A549 (cell line): ENCODE data around the gene C3orf62. TPM values are rescaled to one million over a fixed set of nuclear protein-coding genes. Genes with fewer than 3 reads are reported as not detected.

Experiments used
- ATAC-seq, 2 experiments: fragments of 200-7000 bp in 1 of 2; fragments of >200 bp in 1 of 2; cut with Nextera tagmentation in 1 of 2; cut with Tn5 transposase in 1 of 2; 3 replicates each; pipeline versions ENCODE4 v1.8.0 to v1.9.1; 2018 to 2020; ENCODE audit warnings: mild to moderate bottlenecking in 1 of 2, moderate library complexity in 1 of 2
- CTCF ChIA-PET: fragments of 300-600 bp; sonication (Branson Sonifier 250); formaldehyde crosslinking; extraction: SDS; loops from one replicate; lab custom pipeline; 2021; ENCODE audit warnings: antibody characterized with exemption, inconsistent platforms; lab: Yijun Ruan, JAX
- POLR2A ChIA-PET: fragments of 350-600 bp; formaldehyde crosslinking; extraction: SDS; loops from one replicate; lab custom pipeline; 2021; ENCODE audit warnings: antibody characterized with exemption, inconsistent platforms; lab: Yijun Ruan, JAX
- DNase-seq, 2 experiments: peaks; one replicate each; pipeline versions ENCODE4 v3.0.0 to v3.0.0-alpha.2; 2011 to 2016; ENCODE audit warnings: low read depth in 1 of 2, low spot score in 1 of 2
- FAIRE-seq: peaks from 2 replicates; lab custom pipeline; 2011; peaks lifted over from hg19 to GRCh38; lab: Jason Lieb, UNC
- H3K27ac ChIP-seq, 2 experiments: fragments of >200 bp; sonication (Bioruptor Twin); formaldehyde crosslinking; 3 replicates each; pipeline ENCODE4 v1.5.1; 2016 to 2017
- H3K4me1 ChIP-seq: fragments of >200 bp; sonication (Bioruptor Twin); formaldehyde crosslinking; 3 replicates; pipeline ENCODE4 v1.6.1; 2016
- H3K4me2 ChIP-seq: fragments of >200 bp; sonication (Bioruptor Twin); formaldehyde crosslinking; 3 replicates; pipeline ENCODE4 v1.6.1; 2016
- H3K4me3 ChIP-seq: fragments of >200 bp; sonication (Bioruptor Twin); formaldehyde crosslinking; 3 replicates; pipeline ENCODE4 v1.5.1; 2016
- H3K9me3 ChIP-seq: fragments of >200 bp; sonication (Bioruptor Twin); formaldehyde crosslinking; 3 replicates; pipeline ENCODE4 v1.6.1; 2016
- BHLHE40 ChIP-seq: IDR thresholded peaks from 2 replicates; pipeline ENCODE4 v1.6.1; 2012; ENCODE audit warnings: low read depth, low read length, inconsistent platforms
- EP300 ChIP-seq, 2 experiments: fragments of >200 bp; sonication (Bioruptor Twin); formaldehyde crosslinking; IDR thresholded peaks; 2 replicates in 1 of 2; 3 replicates in 1 of 2; pipeline ENCODE4 v1.6.1; 2016 to 2017
- ESRRA ChIP-seq: fragments of 150-350 bp; IDR thresholded peaks from 2 replicates; pipeline ENCODE4 v1.6.1; 2014; ENCODE audit warnings: mild to moderate bottlenecking, low read length, borderline replicate concordance
- FOSB ChIP-seq: fragments of 250-450 bp; sonication (Bioruptor Pico); IDR thresholded peaks from 2 replicates; pipeline ENCODE4 v1.5.0; 2020; ENCODE audit warnings: mild to moderate bottlenecking, moderate library complexity
- HDAC2 ChIP-seq: fragments of 200-600 bp; sonication (generic); IDR thresholded peaks from 2 replicates; pipeline ENCODE4 v1.6.1; 2016
- HEYL ChIP-seq: fragments of 250-450 bp; sonication (Bioruptor Pico); IDR thresholded peaks from 2 replicates; pipeline ENCODE4 v1.8.0; 2021; ENCODE audit warnings: mild to moderate bottlenecking, moderate library complexity
- HOXA7 ChIP-seq: fragments of 250-450 bp; sonication (Bioruptor Pico); IDR thresholded peaks from 2 replicates; pipeline ENCODE4 v1.5.0; 2020; ENCODE audit warnings: mild to moderate bottlenecking, moderate library complexity
- HOXB5 ChIP-seq: fragments of 250-450 bp; sonication (Bioruptor Pico); IDR thresholded peaks from 2 replicates; pipeline ENCODE4 v1.5.0; 2020; ENCODE audit warnings: mild to moderate bottlenecking, moderate library complexity
- JUNB ChIP-seq: fragments of >200 bp; sonication (Bioruptor Twin); formaldehyde crosslinking; IDR thresholded peaks from 2 replicates; pipeline ENCODE4 v1.6.1; 2016
- KDM1A ChIP-seq: fragments of 200-600 bp; sonication (generic); IDR thresholded peaks from 2 replicates; pipeline ENCODE4 v1.6.1; 2016; ENCODE audit warnings: low read depth, mild to moderate bottlenecking
- MAZ ChIP-seq: fragments of 150-350 bp; IDR thresholded peaks from 2 replicates; pipeline ENCODE4 v1.6.1; 2014; ENCODE audit warnings: antibody characterized with exemption, low read depth, low read length, borderline replicate concordance
- MYC ChIP-seq: IDR thresholded peaks from 2 replicates; pipeline ENCODE4 v1.6.1; 2012; ENCODE audit warnings: mild to moderate bottlenecking, inconsistent platforms, low read length, improper control_type of control experiment, borderline replicate concordance
- POLR2A ChIP-seq: IDR thresholded peaks from 2 replicates; pipeline ENCODE4 v1.6.1; 2012; ENCODE audit warnings: mild to moderate bottlenecking, low read length
- RARB ChIP-seq: fragments of 250-450 bp; sonication (Bioruptor Pico); IDR thresholded peaks from 2 replicates; pipeline ENCODE4 v1.8.0; 2021; ENCODE audit warnings: mild to moderate bottlenecking, moderate library complexity
- RCOR1 ChIP-seq: fragments of 150-350 bp; IDR thresholded peaks from 2 replicates; pipeline ENCODE4 v1.6.1; 2014; ENCODE audit warnings: antibody characterized with exemption, low read length, low read depth
- REST ChIP-seq: fragments of 200-600 bp; sonication (generic); IDR thresholded peaks from 2 replicates; pipeline ENCODE4 v1.6.1; 2016; ENCODE audit warnings: antibody characterized with exemption, mild to moderate bottlenecking, moderate library complexity
- RNF2 ChIP-seq: fragments of 200-600 bp; sonication (generic); IDR thresholded peaks from 2 replicates; pipeline ENCODE4 v1.6.1; 2016; ENCODE audit warnings: low read depth, mild to moderate bottlenecking, antibody characterized with exemption, moderate library complexity, borderline replicate concordance
- ZC3H11A ChIP-seq: fragments of 450-650 bp; IDR thresholded peaks from 2 replicates; pipeline ENCODE4 v1.6.1; 2014; ENCODE audit warnings: antibody characterized with exemption, mild to moderate bottlenecking
- ZSCAN20 ChIP-seq: fragments of 250-450 bp; sonication (Bioruptor Pico); IDR thresholded peaks from 2 replicates; pipeline ENCODE4 v1.8.0; 2022; ENCODE audit warnings: mild to moderate bottlenecking, moderate library complexity
- WGBS: methylation state at CpG from one replicate; pipeline ENCODE4 v1.1.6; 2017; ENCODE audit errors: missing lambda C conversion rate; 5-methylcytosine and 5-hydroxymethylcytosine counted together
- polyA plus RNA-seq, 4 experiments: library from polyadenylated mRNA; depleted of rRNA in 3 of 4; stranded (reverse); fragments of >200 nt; fragmentation: RNase III in 1 of 4; extraction: RNeasy Plus Mini Kit Qiagen cat#74134 plus additional on column Dnase treatment in 1 of 4; gene quantifications; 2 replicates in 3 of 4; 3 replicates in 1 of 4; pipeline ENCODE4 v1.2.3, GENCODE V29; 2011 to 2017
- TF ChIP-seq, protein P1 (sequence below): fragments of 450-650 bp; IDR thresholded peaks from 2 replicates; pipeline ENCODE4 v1.6.1; 2014; ENCODE audit warnings: antibody characterized with exemption
- TF ChIP-seq, protein P2 (sequence below): fragments of 250-450 bp; sonication (Bioruptor Pico); IDR thresholded peaks from 2 replicates; pipeline ENCODE4 v1.5.0; 2020; ENCODE audit warnings: low read depth, mild to moderate bottlenecking, moderate library complexity

Gene C3orf62
- polyA plus RNA-seq, 2 of the 4 experiments (the other 2 are of a cell fraction), result 1.5 to 2.0 TPM

- ATAC-seq (no peak), DNase-seq (no peak), FAIRE-seq (no peak)
- TF ChIP-seq, protein P1, sequence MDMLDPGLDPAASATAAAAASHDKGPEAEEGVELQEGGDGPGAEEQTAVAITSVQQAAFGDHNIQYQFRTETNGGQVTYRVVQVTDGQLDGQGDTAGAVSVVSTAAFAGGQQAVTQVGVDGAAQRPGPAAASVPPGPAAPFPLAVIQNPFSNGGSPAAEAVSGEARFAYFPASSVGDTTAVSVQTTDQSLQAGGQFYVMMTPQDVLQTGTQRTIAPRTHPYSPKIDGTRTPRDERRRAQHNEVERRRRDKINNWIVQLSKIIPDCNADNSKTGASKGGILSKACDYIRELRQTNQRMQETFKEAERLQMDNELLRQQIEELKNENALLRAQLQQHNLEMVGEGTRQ, result no peak
- TF ChIP-seq ZSCAN20 (CRISPR knock-in tag), result no peak
- no peak for TF ChIP-seq FOSB (CRISPR knock-in tag)
- TF ChIP-seq, protein P2, sequence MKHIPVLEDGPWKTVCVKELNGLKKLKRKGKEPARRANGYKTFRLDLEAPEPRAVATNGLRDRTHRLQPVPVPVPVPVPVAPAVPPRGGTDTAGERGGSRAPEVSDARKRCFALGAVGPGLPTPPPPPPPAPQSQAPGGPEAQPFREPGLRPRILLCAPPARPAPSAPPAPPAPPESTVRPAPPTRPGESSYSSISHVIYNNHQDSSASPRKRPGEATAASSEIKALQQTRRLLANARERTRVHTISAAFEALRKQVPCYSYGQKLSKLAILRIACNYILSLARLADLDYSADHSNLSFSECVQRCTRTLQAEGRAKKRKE (CRISPR knock-in tag), result no peak
- no peak for TF ChIP-seq HOXA7 (CRISPR knock-in tag)
- no peak for TF ChIP-seq JUNB
- no peak for TF ChIP-seq MAZ
- TF ChIP-seq RNF2, result no peak
- TF ChIP-seq ZC3H11A, result no peak
- TF ChIP-seq RARB (CRISPR knock-in tag), result no peak
- TF ChIP-seq HOXB5 (CRISPR knock-in tag), result no peak
- TF ChIP-seq KDM1A, result no peak
- TF ChIP-seq REST, result no peak
- no peak for TF ChIP-seq POLR2A
- Histone ChIP-seq H3K4me3 (no peak overlapping the region), H3K9me3 (no peaks in the 10 kb centered on the region), H3K4me2 (no peak overlapping the region), H3K27ac (no peak overlapping the region), H3K4me1 (no peaks in the 10 kb centered on the region)
- WGBS, result 90% methylated on average over 2 of the region's 2 CpGs
- CTCF ChIA-PET, result interaction anchor here (0.6 kb wide), 1 partner anchor 42 kb away, joined by 4 read pairs; no protein-coding TSS in a partner anchor
- POLR2A ChIA-PET, result no interaction called here
Measured at GRCh38 chr3:49270156-49270500, 6.9 kb downstream of the C3orf62 start.

DNA sequence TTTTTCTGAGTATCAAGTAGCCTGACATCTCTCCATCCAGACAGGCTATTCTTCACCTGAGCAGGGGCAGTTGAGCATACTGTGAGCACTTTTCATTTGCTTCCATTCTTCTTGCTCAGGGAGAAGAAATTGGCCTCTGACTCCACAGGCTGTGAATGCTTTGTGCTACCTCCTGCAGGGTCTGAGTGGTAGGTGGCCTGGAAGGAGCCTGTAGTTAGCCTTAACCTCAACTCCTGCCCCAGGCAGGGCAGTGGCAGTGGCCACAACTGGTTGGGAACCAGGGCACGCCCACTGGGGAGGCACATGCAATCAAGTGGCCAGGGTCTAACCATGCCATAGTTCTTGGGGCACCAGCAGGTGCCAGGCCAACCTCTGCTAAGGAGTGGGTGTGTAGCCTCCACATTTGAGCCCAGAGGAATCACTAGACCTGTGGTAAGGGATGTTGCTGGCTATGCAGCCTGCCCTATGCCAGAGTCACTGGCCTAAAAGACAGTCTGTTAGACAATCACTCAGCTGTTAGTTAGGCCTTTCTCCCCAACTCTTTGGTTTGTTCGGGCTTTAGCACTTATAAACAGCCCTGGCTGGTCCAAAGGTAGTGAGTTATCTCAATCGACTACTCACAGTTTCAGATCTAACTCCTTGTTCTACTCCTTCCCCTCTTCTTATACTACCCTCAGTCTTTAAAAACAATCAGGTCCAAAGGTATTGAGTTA, 7.4 kb downstream of the C3orf62 start:
- POLR2A ChIA-PET, result no interaction called here
- no peak overlapping the region for H3K4me3 ChIP-seq
- no peak overlapping the region for H3K4me2 ChIP-seq
- WGBS, result 80% methylated on average over 2 of the region's 3 CpGs
- DNase-seq (no peak), FAIRE-seq (no peak), ATAC-seq (no peak)
- no peaks in the 10 kb centered on the region for H3K4me1 ChIP-seq
- no peak overlapping the region for H3K27ac ChIP-seq
- CTCF ChIA-PET, result interaction anchor here (0.6 kb wide), 1 partner anchor 42 kb away, joined by 4 read pairs; no protein-coding TSS in a partner anchor
- no peaks in the 10 kb centered on the region for H3K9me3 ChIP-seq
- no peak for TF ChIP-seq HOXA7 (CRISPR knock-in tag)
- no peak for TF ChIP-seq EP300 (IDR thresholded peaks at IDR 0.05)
- TF ChIP-seq MYC, result no peak
- TF ChIP-seq, all 56 proteins: peak for 0

GRCh38 chr3:49266410-49267095, 10.5 kb downstream of the C3orf62 start:
- no peak for TF ChIP-seq HDAC2
- no peak for TF ChIP-seq RCOR1
- no peak for TF ChIP-seq MYC
- TF ChIP-seq ZSCAN20 (CRISPR knock-in tag), result no peak
- TF ChIP-seq RNF2, result no peak
- no peak for TF ChIP-seq HEYL (CRISPR knock-in tag)
- no peak for TF ChIP-seq ZC3H11A
- TF ChIP-seq BHLHE40, result no peak
- no peak for TF ChIP-seq ESRRA
- POLR2A ChIA-PET, result no interaction called here
- Histone ChIP-seq H3K27ac (no peak overlapping the region), H3K4me3 (no peak overlapping the region), H3K4me2 (no peak overlapping the region), H3K4me1 (no peaks in the 10 kb centered on the region), H3K9me3 (no peaks in the 10 kb centered on the region)
- DNase-seq (no peak), FAIRE-seq (no peak), ATAC-seq (no peak)
- CTCF ChIA-PET, result interaction anchor here (0.5 to 2.0 kb wide), 3 partner anchors 95 to 169 kb away, joined by 3 to 6 read pairs (median 3); partner anchors contain the start of gene KLHDC8B
- WGBS, result 96% methylated on average over 3 of the region's 5 CpGs
